ENCODE data around the gene PAPSS2. TPM values are rescaled to one million over a fixed set of nuclear protein-coding genes. Genes with fewer than 3 reads are reported as not detected.

PAPSS2 gene
- total RNA-seq, 1 experiment from 2014 or later = 22.1 TPM

GRCh38 chr10:87692956-87693484 lies 33.3 kb downstream of the PAPSS2 start:
- no peak for TF ChIP-seq OVOL2 (CRISPR knock-in tag; IDR thresholded peaks at IDR 0.05; ENCODE audit: borderline replicate concordance)
- no peak for TF ChIP-seq ZNF532 (CRISPR knock-in tag; IDR thresholded peaks at IDR 0.05; ENCODE audit: borderline replicate concordance)
- TF ChIP-seq ATF1 (CRISPR knock-in tag; IDR thresholded peaks at IDR 0.05) = no peak
- no peak for TF ChIP-seq ZNF425 (CRISPR knock-in tag; conservative IDR thresholded peaks at IDR 0.05)
- no peak for TF ChIP-seq NFE2L1 (CRISPR knock-in tag; IDR thresholded peaks at IDR 0.05)
- TF ChIP-seq ZNF317 (CRISPR knock-in tag; IDR thresholded peaks at IDR 0.05; ENCODE audit: borderline replicate concordance, low read depth) = no peak
- no peak for TF ChIP-seq AR (CRISPR knock-in tag; IDR thresholded peaks at IDR 0.05)
- TF ChIP-seq USF1 (CRISPR knock-in tag; IDR thresholded peaks at IDR 0.05) = no peak
- no peak for TF ChIP-seq ELF4 (CRISPR knock-in tag; IDR thresholded peaks at IDR 0.05; ENCODE audit: low read depth)
- no peak for TF ChIP-seq E2F4 (CRISPR knock-in tag; IDR thresholded peaks at IDR 0.05; ENCODE audit: borderline replicate concordance, low read depth)
- no peak for TF ChIP-seq NFYB (CRISPR knock-in tag; conservative IDR thresholded peaks at IDR 0.05; ENCODE audit: low read depth)
- POLR2A ChIA-PET = no interaction called here
- ATAC-seq (no peak), DNase-seq (ENCODE audit: low spot score) (no peak)
- Mint-ChIP-seq H3K27me3 (ENCODE audit: low read depth) (no peaks in the 10 kb centered on the region), H3K36me3 (no peaks in the 10 kb centered on the region), H3K4me3 (no peak overlapping the region), H3K4me1 (no peaks in the 10 kb centered on the region), H3K27ac (no peak overlapping the region; the same call in 1 of the 2 replicates), H3K9me3 (no peaks in the 10 kb centered on the region)
- CTCF ChIA-PET = no interaction called here

- ChIA-PET POLR2A (no interaction called here), CTCF (interaction anchor here (0.5 kb wide), 1 partner anchor 31 kb away, joined by 4 read pairs; no protein-coding TSS in a partner anchor)
- H3K36me3 Mint-ChIP-seq = no peaks in the 10 kb centered on the region
- no peak overlapping the region for H3K27ac Mint-ChIP-seq
- DNase-seq (ENCODE audit: low spot score) = no peak
- H3K9me3 Mint-ChIP-seq = no peaks in the 10 kb centered on the region
- no peaks in the 10 kb centered on the region for H3K27me3 Mint-ChIP-seq (ENCODE audit: low read depth)
- no peak overlapping the region for H3K4me3 Mint-ChIP-seq
- no peak for ATAC-seq
- peaks cover 4% of the 10 kb centered on the region; the same call in 1 of the 2 replicates for H3K4me1 Mint-ChIP-seq
- TF ChIP-seq MAX (CRISPR knock-in tag; IDR thresholded peaks at IDR 0.05) (no peak), ZNF423 (CRISPR knock-in tag; IDR thresholded peaks at IDR 0.05) (no peak), JAZF1 (CRISPR knock-in tag; IDR thresholded peaks at IDR 0.05) (no peak), MLX (CRISPR knock-in tag; IDR thresholded peaks at IDR 0.05) (no peak), ESRRA (CRISPR knock-in tag; IDR thresholded peaks at IDR 0.05; ENCODE audit: borderline replicate concordance) (no peak)
Measured at GRCh38 chr10:87694011-87694794, 34.5 kb downstream of the PAPSS2 start.

Data from WTC11 (cell line).